ENCODE measurements around the gene CD53. TPM values are rescaled to one million over a fixed set of nuclear protein-coding genes. Genes with fewer than 3 reads are reported as not detected.

Gene CD53
- total and polyA plus RNA-seq, 9 of the 15 experiments (the other 6 are each of a cell fraction or from before 2014, with no cell fraction given): 63.5 to 220 (median 131) TPM

DNA sequence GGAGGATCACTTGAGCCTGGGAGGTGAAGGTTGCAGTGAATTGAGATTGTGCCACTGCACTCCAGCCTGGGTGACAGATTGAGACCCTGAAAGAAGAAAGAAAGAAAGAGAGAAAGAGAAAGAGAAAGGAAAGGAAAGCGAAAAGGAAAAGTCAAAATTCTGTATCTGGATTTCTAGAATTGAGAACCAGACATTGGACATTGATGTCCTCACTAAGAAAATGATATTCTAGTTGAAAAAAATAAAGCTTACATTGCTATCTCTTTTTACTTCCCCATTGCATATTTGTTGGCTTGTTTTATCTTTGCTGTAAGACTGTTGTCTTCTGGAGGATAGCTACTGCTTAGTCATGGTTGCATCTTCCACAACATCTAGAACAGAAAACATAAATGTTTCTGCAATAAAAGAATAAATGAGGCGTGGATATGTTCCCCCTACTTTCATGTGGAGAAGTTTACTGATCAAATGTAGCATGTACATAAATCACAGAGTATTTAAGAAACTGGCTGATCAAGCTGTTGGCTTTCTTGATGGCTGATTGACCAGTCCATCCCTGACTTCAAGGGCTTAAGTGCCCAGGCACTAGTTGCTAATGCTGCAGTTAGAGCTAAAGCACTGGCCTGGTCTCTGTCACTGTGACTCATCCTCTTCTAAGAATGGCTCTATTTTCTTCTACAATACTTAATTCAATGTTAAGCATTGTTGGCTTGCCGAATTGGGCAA is 17.7 kb downstream of the CD53 start (continued):
- TF ChIP-seq GTF2E2 (tag; IDR thresholded peaks at IDR 0.05) (no peak), TCFL5 (CRISPR knock-in tag; conservative IDR thresholded peaks at IDR 0.05) (no peak), NR4A1 (CRISPR knock-in tag; IDR thresholded peaks at IDR 0.05) (no peak), NR4A1 (tag; IDR thresholded peaks at IDR 0.05) (no peak), ZNF445 (CRISPR knock-in tag; IDR thresholded peaks at IDR 0.05; ENCODE audit: low read depth) (no peak), HDAC1 (IDR thresholded peaks at IDR 0.05) (no peak), AFF1 (IDR thresholded peaks at IDR 0.05; ENCODE audit: low read depth in 1 of 2, partially characterized antibody in 2 of 2) (peak in 1 of 2 experiments; percentile 60), SREBF2 (CRISPR knock-in tag; IDR thresholded peaks at IDR 0.05) (no peak), ZNF644 (tag; IDR thresholded peaks at IDR 0.05; ENCODE audit: low read depth) (0 out of 2 replicates have a peak, but pooled peaks have one; percentile 69), DMBX1 (CRISPR knock-in tag; IDR thresholded peaks at IDR 0.05; ENCODE audit: borderline replicate concordance) (no peak), ZNF324 (CRISPR knock-in tag; IDR thresholded peaks at IDR 0.05) (no peak), TAF1 (IDR thresholded peaks at IDR 0.05; ENCODE audit: control insufficient read depth, extremely low read depth, insufficient read depth, low read length, severe bottlenecking) (no peak), FOSL1 (tag; conservative IDR thresholded peaks at IDR 0.05) (peak; percentile 94), ZNF561 (CRISPR knock-in tag; conservative IDR thresholded peaks at IDR 0.05) (no peak), ZKSCAN3 (CRISPR knock-in tag; IDR thresholded peaks at IDR 0.05) (no peak)
- TF ChIP-seq, protein P1, sequence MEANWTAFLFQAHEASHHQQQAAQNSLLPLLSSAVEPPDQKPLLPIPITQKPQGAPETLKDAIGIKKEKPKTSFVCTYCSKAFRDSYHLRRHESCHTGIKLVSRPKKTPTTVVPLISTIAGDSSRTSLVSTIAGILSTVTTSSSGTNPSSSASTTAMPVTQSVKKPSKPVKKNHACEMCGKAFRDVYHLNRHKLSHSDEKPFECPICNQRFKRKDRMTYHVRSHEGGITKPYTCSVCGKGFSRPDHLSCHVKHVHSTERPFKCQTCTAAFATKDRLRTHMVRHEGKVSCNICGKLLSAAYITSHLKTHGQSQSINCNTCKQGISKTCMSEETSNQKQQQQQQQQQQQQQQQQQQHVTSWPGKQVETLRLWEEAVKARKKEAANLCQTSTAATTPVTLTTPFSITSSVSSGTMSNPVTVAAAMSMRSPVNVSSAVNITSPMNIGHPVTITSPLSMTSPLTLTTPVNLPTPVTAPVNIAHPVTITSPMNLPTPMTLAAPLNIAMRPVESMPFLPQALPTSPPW (CRISPR knock-in tag; IDR thresholded peaks at IDR 0.05): peak; percentile 37; the same call in 1 of the 2 replicates
- TF ChIP-seq, protein P2, sequence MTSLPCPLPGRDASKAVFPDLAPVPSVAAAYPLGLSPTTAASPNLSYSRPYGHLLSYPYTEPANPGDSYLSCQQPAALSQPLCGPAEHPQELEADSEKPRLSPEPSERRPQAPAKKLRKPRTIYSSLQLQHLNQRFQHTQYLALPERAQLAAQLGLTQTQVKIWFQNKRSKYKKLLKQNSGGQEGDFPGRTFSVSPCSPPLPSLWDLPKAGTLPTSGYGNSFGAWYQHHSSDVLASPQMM (CRISPR knock-in tag; IDR thresholded peaks at IDR 0.05): no peak
- TF ChIP-seq, protein P3, sequence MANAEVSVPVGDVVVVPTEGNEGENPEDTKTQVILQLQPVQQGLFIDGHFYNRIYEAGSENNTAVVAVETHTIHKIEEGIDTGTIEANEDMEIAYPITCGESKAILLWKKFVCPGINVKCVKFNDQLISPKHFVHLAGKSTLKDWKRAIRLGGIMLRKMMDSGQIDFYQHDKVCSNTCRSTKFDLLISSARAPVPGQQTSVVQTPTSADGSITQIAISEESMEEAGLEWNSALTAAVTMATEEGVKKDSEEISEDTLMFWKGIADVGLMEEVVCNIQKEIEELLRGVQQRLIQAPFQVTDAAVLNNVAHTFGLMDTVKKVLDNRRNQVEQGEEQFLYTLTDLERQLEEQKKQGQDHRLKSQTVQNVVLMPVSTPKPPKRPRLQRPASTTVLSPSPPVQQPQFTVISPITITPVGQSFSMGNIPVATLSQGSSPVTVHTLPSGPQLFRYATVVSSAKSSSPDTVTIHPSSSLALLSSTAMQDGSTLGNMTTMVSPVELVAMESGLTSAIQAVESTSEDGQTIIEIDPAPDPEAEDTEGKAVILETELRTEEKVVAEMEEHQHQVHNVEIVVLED (CRISPR knock-in tag; IDR thresholded peaks at IDR 0.05): no peak
- TF ChIP-seq, protein P4, sequence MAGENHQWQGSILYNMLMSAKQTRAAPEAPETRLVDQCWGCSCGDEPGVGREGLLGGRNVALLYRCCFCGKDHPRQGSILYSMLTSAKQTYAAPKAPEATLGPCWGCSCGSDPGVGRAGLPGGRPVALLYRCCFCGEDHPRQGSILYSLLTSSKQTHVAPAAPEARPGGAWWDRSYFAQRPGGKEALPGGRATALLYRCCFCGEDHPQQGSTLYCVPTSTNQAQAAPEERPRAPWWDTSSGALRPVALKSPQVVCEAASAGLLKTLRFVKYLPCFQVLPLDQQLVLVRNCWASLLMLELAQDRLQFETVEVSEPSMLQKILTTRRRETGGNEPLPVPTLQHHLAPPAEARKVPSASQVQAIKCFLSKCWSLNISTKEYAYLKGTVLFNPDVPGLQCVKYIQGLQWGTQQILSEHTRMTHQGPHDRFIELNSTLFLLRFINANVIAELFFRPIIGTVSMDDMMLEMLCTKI (IDR thresholded peaks at IDR 0.05; ENCODE audit: partially characterized antibody): no peak

Data from K562 (cell line).